ENCODE data around the gene NMD3. TPM values are rescaled to one million over a fixed set of nuclear protein-coding genes. Genes with fewer than 3 reads are reported as not detected.

Gene NMD3
- total RNA-seq, 1 donor from 2014 or later, result 87.3 TPM

DNA sequence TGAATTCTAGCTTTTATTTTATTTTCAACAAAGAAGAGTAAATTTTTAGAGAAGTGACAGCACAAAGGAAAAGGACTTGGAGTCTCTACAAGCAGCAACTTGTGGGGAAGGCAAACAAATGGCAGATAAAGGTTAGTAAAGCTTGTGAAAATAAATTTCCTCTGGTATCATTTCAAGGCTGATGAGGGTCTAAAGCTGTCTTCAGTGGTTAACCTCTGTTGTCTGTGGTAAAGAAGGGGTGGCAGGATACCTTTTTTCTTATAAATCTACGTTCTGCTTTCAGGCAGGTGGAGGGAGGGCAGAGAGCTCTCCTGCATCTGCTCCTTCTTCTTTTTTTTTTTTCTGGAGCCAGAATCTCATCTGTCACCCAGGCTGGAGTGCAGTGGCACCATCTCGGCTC, 50.5 kb downstream of the NMD3 start:
- H3K9me3 ChIP-seq (ENCODE audit: insufficient read depth, low read depth, low read length), result no peaks in the 10 kb centered on the region
- peaks cover 3% of the 10 kb centered on the region for H3K4me1 Mint-ChIP-seq (ENCODE audit: low read depth, unreplicated experiment)

DNA sequence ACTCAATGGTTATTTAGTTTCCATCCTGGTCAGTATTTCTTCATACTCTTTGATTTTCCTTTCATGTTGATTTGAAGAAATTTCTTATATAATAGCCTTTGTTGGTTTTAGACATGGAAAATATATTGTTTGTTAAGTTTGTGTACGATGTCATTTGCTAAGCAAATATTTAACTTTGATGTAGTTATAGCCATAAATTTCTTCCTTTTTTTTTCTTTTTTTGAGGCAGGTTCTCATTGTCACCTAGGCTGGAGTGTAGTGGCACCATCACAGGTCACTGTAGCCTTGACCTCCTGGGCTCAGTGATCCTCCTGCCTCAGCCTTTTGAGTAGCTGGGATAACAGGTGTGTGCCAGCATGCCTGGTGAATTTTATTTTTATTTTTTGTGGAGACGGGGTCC, 51.4 kb downstream of the NMD3 start:
- no peak overlapping the region for H2AFZ ChIP-seq (ENCODE audit: low read depth, low read length)
- no peaks in the 10 kb centered on the region for H3K9me3 ChIP-seq (ENCODE audit: insufficient read depth, low read depth, low read length)
- H3K79me2 ChIP-seq (ENCODE audit: insufficient read depth, low read length), result no peaks in the 10 kb centered on the region
- no peak overlapping the region for H3K27ac Mint-ChIP-seq (ENCODE audit: unreplicated experiment)
- H3K27me3 Mint-ChIP-seq (ENCODE audit: low read depth, unreplicated experiment), result no peaks in the 10 kb centered on the region
- H3K9me3 Mint-ChIP-seq (ENCODE audit: unreplicated experiment), result peaks cover 6% of the 10 kb centered on the region
- TF ChIP-seq EZH2 (IDR thresholded peaks at IDR 0.05; ENCODE audit: insufficient read depth, low read length) (no peak), CTCF (IDR thresholded peaks at IDR 0.05; ENCODE audit: insufficient read depth, low read depth, low read length) (no peak)
- peaks cover 18% of the 10 kb centered on the region for H3K36me3 Mint-ChIP-seq (ENCODE audit: low read depth, unreplicated experiment)
- no peak overlapping the region for H3K4me2 ChIP-seq (ENCODE audit: low read length)
- no peak overlapping the region for H3K27ac ChIP-seq (ENCODE audit: low read depth, low read length)
- no peaks in the 10 kb centered on the region for H3K36me3 ChIP-seq (ENCODE audit: insufficient read depth, low read length)
- FAIRE-seq, result no peak
- no peak for DNase-seq (ENCODE audit: low read depth)
- H3K4me3 ChIP-seq (ENCODE audit: insufficient read depth, low read depth, low read length), result no peak overlapping the region
- H4K20me1 ChIP-seq (ENCODE audit: insufficient read depth, low read length), result no peaks in the 10 kb centered on the region
- H3K27me3 ChIP-seq (ENCODE audit: insufficient read depth, low read length), result no peaks in the 10 kb centered on the region
- no peaks in the 10 kb centered on the region for H3K4me1 Mint-ChIP-seq (ENCODE audit: low read depth, unreplicated experiment)
- no peak overlapping the region for H3K9ac ChIP-seq (ENCODE audit: low read length)
- no peaks in the 10 kb centered on the region for H3K4me1 ChIP-seq (ENCODE audit: insufficient read depth, low read length)
- no peak overlapping the region for H3K4me3 Mint-ChIP-seq (ENCODE audit: unreplicated experiment)

More for the DNA sequence above, 50.5 kb downstream of the NMD3 start:
- Histone ChIP-seq H3K4me2 (ENCODE audit: low read length) (no peak overlapping the region), H2AFZ (ENCODE audit: low read depth, low read length) (no peak overlapping the region), H3K27ac (ENCODE audit: low read depth, low read length) (no peak overlapping the region), H3K79me2 (ENCODE audit: insufficient read depth, low read length) (no peaks in the 10 kb centered on the region), H3K4me1 (ENCODE audit: insufficient read depth, low read length) (peaks cover 3% of the 10 kb centered on the region), H3K4me3 (ENCODE audit: insufficient read depth, low read depth, low read length) (no peak overlapping the region), H3K9ac (ENCODE audit: low read length) (no peak overlapping the region), H3K27me3 (ENCODE audit: insufficient read depth, low read length) (no peaks in the 10 kb centered on the region), H4K20me1 (ENCODE audit: insufficient read depth, low read length) (no peaks in the 10 kb centered on the region), H3K36me3 (ENCODE audit: insufficient read depth, low read length) (no peaks in the 10 kb centered on the region)
- TF ChIP-seq EZH2 (IDR thresholded peaks at IDR 0.05; ENCODE audit: insufficient read depth, low read length), result no peak
- no peak for TF ChIP-seq CTCF (IDR thresholded peaks at IDR 0.05; ENCODE audit: insufficient read depth, low read depth, low read length)
- no peak for DNase-seq (ENCODE audit: low read depth)
- FAIRE-seq, result no peak
- H3K27me3 Mint-ChIP-seq (ENCODE audit: low read depth, unreplicated experiment), result no peaks in the 10 kb centered on the region
- H3K36me3 Mint-ChIP-seq (ENCODE audit: low read depth, unreplicated experiment), result peaks cover 13% of the 10 kb centered on the region
- H3K27ac Mint-ChIP-seq (ENCODE audit: unreplicated experiment), result no peak overlapping the region
- H3K4me3 Mint-ChIP-seq (ENCODE audit: unreplicated experiment), result no peak overlapping the region
- no peaks in the 10 kb centered on the region for H3K9me3 Mint-ChIP-seq (ENCODE audit: unreplicated experiment)

DNA sequence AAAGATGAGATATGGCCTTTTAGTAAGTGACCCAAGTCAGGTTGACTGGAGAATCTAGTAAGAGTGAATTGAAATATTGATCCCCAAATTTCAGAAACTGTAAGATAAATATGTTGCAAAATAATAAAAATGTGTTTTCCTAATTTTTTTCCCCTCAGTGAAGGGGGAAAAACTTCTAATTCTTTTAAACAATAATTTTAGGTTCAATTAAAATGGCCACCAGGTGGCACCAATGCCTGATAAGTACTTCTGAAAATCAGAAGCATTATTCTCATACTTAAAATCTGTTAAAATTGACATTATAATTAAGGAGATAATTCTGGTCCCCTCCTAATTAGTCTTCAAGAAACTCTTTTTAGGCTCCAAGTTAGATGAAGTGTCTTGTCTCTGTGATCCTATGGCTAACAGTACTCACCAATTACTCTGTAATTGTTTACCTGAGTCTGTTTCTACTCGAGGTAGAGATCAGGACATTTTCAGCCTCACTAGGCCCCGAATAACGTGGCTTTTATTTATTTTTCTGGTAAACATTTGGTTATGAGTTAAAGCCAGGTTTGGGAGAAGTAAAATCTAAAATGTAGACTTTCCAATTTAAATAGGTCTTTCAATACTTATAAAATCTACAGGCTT, 52.6 kb downstream of the NMD3 start:
- Mint-ChIP-seq H3K4me3 (ENCODE audit: unreplicated experiment) (no peak overlapping the region), H3K27ac (ENCODE audit: unreplicated experiment) (no peak overlapping the region), H3K9me3 (ENCODE audit: unreplicated experiment) (peaks cover 11% of the 10 kb centered on the region), H3K4me1 (ENCODE audit: low read depth, unreplicated experiment) (no peaks in the 10 kb centered on the region), H3K36me3 (ENCODE audit: low read depth, unreplicated experiment) (peaks cover 24% of the 10 kb centered on the region), H3K27me3 (ENCODE audit: low read depth, unreplicated experiment) (no peaks in the 10 kb centered on the region)
- H3K4me1 ChIP-seq (ENCODE audit: insufficient read depth, low read length), result no peaks in the 10 kb centered on the region
- no peaks in the 10 kb centered on the region for H3K36me3 ChIP-seq (ENCODE audit: insufficient read depth, low read length)
- peak; percentile 45 for TF ChIP-seq CTCF (IDR thresholded peaks at IDR 0.05; ENCODE audit: insufficient read depth, low read depth, low read length)
- TF ChIP-seq EZH2 (IDR thresholded peaks at IDR 0.05; ENCODE audit: insufficient read depth, low read length), result no peak
- H3K4me3 ChIP-seq (ENCODE audit: insufficient read depth, low read depth, low read length), result no peak overlapping the region
- H3K79me2 ChIP-seq (ENCODE audit: insufficient read depth, low read length), result no peaks in the 10 kb centered on the region
- H3K9me3 ChIP-seq (ENCODE audit: insufficient read depth, low read depth, low read length), result no peaks in the 10 kb centered on the region
- no peaks in the 10 kb centered on the region for H4K20me1 ChIP-seq (ENCODE audit: insufficient read depth, low read length)
- no peak overlapping the region for H3K9ac ChIP-seq (ENCODE audit: low read length)
- H3K4me2 ChIP-seq (ENCODE audit: low read length), result no peak overlapping the region
- no peak for FAIRE-seq
- DNase-seq (ENCODE audit: low read depth), result no peak
- no peak overlapping the region for H3K27ac ChIP-seq (ENCODE audit: low read depth, low read length)
- no peaks in the 10 kb centered on the region for H3K27me3 ChIP-seq (ENCODE audit: insufficient read depth, low read length)
- H2AFZ ChIP-seq (ENCODE audit: low read depth, low read length), result no peak overlapping the region
